Embryonic facial prominence (tissue), 1 donor: ENCODE measurements around the gene PSMB9.
"Not testable (repeated sequence)": the region's sequence is repeated elsewhere in the genome, so short reads cannot be mapped to it uniquely, and the experiment has no call there.

Source experiments
- DNase-seq: peaks from one replicate; pipeline ENCODE4 v3.0.0-alpha.2; 2016; ENCODE audit errors: extremely low spot score

The PSMB9 gene

DNA sequence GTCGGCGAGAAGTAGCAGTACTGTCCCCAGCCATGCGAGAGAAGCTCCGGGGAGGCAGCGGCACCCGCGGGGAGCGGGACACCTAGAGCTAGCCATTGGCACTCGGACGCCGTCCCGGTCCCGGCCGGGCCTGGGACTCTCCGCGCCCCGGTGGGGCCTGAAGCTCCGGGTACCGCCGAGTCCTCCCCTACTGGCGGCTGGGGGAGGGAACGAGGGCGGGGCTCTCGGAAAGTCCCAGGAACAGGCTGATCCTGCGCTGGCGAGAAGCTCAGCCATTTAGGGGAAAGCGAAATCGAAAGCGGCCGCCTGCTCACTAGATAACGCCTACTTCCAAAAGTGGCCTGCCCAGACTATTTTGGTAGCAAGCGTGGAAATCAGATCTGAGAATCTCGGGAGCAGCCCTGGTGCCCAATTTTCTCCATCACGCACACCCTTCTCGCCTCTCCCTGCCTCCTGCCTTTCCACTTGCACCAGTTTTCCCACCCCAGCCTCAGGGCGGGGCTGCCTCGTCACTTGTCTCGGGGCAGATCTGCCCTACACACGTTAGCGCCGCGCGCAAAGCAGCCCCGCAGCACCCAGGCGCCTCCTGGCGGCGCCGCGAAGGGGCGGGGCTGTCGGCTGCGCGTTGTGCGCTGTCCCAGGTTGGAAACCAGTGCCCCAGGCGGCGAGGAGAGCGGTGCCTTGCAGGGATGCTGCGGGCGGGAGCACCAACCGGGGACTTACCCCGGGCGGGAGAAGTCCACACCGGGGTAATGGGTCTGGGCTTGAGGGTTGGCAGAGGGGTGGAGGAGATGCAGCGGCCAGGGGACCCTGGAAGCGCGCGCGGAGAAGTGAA, at the start of gene PSMB9, which contains the start of gene TAP1:
Gene PSMB9, plus strand, starts transcription at position 652 of the 835 bp plus-strand sequence. Its CDS starts 38 bp downstream, at position 690.
Gene TAP1, minus strand, starts transcription at position 164 of the 835 bp plus-strand sequence. Its CDS starts 68 bp downstream, at position 96.
- DNase-seq: peak; percentile 33

DNA sequence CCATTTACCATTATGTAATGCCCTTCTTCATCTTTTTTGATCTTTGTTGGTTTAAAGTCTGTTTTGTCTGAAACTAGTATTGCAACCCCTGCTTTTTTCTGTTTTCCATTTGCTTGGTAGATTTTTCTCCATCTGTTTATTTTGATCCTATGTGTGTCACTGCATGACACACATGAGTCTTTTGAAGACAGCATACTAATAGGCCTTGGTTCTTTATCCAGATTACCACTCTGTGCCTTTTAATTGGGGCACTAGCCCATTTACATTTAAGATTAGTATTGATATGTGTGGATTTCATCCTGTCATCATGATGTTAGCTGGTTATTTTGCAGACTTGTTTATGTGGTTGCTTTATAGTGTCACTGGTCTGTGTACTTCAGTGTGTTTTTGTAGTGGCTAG, 48.6 kb upstream of the PSMB9 start:
- not testable (repeated sequence) for DNase-seq

DNA sequence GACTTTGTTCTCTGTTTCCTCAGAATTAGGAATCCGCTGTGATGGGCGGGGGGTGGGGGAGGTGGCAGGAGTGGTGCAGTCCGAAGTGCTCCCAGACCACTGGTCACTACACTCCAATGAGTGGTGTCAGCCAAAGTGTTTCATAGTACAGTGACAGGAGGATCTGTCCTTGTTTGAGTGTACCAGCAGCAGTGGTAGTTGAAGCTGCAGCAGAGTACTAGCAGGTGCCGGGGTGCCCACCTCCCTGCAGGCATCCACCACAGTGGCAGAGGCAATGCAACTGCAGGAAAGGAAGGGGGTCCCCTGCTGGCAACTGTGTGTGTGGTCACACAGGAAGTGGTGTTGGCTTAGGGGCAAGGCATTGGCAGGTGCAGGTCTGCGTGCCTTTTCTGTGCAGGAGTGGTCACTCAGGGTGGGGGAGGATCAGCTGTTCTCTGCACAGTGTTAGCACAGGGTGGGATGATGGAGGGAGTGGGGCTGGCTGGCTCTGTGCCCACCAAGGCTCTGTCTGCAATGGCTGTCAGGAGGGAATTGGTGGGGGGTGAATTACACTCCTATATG, 46.9 kb upstream of the PSMB9 start:
- no peak for DNase-seq

DNA sequence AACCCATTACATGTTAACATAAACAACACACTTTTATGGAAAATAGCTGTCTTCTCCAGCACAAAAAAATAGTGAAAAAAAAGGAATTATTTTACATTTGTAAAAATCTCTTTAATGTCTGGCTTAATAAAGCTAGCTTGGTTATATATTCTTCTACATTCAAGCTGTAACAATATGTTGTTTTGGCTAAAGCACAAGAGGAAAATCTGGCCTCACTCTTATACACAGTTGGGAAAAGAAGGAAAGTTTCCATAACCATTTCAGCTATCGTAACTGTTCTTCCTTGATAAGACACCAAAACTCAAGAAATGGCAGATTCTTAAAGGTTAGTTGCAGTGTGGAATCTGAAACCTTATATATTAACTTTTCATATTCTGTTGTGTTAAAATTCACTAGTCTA, 44.8 kb upstream of the PSMB9 start:
- no peak for DNase-seq

DNA sequence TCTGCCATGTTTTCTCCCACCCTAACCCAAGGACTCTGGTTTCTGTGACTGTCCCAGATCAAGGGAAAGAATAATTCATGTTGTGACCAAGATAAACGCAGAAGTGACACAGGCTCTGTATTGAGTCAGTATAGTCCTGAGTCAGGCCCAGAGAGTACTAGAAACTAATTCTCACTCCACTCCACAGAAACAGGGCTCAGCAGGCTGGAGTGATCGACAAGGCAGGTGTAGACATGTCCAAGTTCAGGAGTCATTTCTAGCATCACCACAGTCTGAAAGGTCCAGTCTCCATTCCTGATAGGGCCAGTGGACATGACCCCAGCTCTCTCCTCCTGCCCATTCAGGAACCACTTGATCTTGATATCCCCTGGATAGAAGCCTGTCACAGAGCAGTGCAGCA, 39.8 kb upstream of the PSMB9 start:
- DNase-seq: no peak

DNA sequence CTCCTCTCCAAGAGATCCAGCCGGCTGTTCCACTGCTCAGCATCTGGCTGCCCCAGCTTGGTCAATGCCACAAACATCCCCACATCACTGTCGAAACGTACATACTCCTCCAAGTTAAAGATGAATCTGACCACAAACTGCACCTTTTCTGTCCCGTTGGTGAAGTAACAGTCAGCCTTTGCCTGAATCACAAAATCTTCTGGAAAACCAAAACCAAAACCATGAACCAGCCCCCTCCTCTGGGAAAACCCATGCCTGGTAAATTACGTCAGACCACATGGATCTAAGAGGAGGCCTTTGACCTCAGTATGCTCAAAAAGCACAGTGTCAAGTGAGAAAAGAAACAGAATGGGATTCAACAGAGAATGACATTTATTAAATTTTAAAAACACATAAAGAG, 38.9 kb upstream of the PSMB9 start:
- DNase-seq: no peak

DNA sequence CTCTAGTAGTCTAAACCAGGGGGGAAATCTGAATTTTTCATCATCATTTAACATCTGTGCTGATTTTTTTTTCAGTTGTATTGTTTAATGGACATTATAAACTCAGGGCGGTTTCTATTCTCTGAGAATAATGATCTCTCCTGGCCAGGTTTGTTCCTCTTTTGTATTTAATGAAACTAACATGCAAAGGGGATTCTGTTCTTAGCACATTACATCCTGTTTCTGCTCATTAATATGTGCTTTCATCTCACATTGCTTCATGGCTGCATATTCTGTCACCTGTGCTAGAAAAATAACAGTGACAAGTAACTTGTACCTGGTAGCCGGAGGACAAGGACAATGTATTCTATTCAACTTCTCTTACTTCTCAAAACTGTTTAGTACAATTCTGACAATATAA, 38.0 kb upstream of the PSMB9 start:
- no peak for DNase-seq

DNA sequence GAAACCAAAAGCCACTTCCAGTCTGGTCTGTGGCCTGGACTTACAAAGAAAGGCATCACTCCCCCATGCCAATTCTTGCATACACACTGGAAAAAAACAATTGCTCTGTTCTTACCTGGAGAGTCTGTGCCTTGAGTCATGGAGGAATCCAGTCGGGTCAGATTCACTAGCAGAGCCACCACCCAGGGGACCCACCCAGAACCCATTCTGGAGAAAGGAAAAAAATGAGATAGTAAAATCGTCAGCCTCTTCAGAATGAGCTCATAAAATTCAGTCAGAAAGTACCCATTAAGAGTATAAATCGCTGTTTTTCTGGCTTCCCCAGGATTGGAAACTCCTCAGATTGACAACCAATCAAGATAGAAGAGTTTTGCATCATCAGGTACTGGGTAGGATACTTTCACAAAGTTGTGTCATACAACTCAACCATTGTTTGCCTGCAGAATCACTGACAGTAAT, 37.2 kb upstream of the PSMB9 start, which contains the start of gene HLA-DOB:
Gene HLA-DOB, minus strand, starts transcription at position 257 of the 459 bp plus-strand sequence. Its CDS starts 51 bp downstream, at position 206.
- DNase-seq: no peak

DNA sequence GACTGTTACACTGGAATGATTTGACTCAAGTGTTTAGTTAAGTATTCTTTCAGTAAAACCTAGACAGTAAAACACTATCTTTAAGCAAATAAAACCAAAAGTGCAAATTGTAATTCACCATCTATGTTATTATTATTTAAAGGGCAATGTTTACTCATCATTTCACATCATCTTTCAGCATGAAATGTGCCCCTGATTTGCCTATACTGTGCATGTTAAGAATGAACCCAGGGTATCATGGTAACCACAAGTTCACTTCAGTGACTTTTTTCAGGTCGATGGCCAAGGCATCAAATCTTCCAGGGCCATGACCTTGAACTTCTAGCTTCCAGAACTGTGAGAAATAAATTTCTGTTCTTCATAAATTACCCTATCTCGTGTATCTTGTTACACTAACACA, 35.1 kb upstream of the PSMB9 start:
- no peak for DNase-seq

DNA sequence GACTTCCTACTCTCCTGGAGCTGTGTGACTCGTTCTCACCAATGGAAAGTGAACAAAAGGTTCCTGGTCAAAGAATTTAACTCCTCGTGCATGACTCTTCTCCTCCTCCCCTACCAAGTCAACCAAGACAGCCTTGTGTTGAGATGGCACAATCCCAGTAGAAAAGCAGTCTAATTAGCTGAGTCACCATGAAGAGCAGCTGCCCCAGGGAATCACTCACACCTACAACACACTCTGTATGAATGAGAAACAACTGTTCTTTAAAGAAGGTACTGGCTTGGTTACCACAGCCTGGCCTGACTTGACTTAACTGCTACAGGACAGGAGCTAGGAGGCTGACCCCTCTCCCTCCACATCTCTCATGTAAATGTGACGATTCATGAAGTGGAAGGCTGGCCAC, 34.3 kb upstream of the PSMB9 start:
- no peak for DNase-seq

DNA sequence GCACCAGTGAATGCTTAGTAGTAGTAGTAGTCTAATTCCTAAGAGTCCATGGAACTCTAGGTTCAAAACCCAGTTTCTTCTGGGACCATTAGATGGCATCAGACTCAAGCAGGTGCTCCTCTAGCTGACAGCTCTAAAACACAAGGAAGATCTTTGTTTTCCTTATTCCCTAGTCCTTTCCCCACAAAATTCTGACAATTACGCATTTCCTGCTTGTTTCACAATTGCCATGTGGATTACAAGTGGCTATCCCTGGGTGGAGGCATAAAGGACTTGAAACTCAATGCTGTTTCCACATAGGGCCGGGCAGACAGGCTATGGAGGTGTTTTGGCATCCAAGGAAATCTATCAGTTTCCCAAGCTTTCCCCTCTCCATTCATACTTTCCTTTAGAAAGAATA, 28.0 kb upstream of the PSMB9 start:
- no peak for DNase-seq

DNA sequence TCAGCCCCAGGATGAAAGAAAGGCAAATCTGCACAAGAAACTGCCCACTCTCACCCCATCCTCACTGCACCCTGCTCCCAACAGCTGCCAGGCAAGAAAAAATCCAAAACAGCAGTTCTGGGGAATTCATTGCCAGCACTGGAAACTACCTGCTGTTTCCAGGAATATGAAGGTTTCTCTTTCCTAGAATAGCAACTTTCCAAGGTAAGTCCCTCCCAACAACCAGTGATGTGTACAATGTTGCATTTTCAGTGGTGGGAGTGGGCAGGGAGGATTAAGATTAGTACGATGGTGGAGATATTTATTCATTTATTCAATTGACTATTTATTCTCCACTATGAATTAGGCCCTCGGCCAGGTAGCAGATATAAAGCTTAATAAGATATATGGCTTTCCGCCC, 27.0 kb upstream of the PSMB9 start:
- DNase-seq: no peak

DNA sequence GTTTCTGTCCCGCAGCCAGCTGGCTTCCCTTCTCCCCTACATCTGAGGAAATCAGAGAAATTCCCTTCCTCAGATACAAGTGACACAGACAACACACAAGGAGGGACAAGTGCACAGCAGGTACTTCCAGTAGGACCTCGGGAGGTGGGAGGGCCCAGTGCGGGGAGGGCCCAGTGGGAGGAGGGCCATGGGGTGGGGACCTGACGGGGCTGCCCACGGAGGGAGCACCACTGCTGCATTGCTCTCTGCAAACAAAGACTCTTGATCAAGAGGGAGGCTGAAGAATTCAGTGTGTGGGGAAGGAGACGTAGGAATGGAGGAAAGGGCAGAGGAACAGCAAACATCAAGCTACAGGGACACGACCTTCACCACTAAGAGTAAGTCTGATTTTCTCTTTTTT, 24.5 kb upstream of the PSMB9 start:
- no peak for DNase-seq

DNA sequence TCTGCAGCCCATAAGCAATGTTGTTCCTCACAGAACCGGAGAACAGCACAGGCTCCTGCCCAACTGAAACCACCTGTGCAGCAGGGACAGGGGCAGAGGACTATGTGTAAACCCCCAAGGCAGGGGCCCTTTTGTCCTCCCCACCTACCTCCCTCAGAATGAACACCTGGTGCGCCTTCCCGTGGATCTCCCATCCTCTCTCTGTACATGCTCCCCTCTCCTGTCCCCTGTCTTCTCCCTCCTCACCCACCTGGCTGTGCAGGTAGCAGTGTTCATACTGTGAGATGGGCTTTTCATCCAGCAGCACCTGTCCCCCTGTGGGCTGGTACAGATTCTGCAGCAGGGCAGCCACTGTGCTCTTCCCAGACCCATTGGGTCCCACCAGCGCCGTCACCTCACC, 24.0 kb upstream of the PSMB9 start:
- no peak for DNase-seq

DNA sequence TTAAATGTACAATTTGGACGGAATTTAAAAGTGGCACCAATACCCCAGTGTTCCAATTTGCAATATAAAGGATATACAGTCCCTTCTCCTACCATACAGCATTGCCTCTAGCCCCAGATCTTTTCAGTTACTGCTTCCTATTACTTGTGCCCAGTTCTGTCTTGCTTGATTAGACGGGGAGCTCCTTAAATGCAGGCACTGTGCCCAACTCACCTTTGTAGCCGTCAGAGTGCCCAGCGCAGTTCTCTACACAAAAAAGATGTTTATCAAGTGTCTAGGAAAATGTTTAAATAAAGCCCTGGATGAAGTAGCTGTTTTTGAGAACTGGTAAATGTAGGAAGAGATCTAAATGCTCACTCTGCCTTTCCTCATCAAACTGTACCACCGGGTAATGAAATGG, 23.1 kb upstream of the PSMB9 start:
- DNase-seq: no peak

DNA sequence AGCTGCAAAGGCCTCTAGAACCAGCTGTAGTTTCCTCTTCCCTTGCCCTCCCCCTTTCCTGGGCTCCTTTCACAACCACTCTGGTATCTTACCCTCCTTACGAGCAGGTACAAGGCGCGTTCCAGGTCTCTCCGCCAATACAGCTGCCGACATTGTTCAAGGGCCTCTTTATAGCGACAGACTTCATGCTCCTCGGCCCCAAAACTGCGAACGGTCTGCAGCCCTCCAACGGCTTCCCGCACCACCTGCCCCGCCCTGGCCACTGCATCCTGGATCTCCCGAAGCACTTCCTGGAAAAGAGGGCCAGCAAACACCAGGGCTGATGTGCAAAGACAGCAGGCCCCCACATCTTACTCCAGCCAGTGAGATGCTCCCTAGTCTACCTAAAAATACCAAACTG, 21.5 kb upstream of the PSMB9 start:
- DNase-seq: no peak

DNA sequence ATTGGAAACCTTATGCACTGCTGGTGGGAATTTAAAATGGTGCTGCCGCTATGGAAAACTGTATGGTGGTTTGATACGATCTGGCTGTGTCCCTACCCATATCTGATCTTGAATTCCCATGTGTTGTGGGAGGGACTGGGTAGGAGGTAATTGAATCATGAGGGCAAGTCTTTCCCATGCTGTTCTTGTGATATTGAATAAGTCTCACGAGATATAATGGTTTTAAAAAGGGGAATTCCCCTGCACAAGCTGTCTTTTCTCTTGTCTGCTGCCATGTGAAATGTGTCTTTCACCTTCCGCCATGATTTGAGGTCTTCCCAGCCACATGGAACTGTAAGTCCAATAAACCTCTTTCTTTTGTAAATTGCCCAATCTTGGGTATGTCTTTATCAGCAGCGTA, 20.3 kb upstream of the PSMB9 start:
- DNase-seq: no peak

DNA sequence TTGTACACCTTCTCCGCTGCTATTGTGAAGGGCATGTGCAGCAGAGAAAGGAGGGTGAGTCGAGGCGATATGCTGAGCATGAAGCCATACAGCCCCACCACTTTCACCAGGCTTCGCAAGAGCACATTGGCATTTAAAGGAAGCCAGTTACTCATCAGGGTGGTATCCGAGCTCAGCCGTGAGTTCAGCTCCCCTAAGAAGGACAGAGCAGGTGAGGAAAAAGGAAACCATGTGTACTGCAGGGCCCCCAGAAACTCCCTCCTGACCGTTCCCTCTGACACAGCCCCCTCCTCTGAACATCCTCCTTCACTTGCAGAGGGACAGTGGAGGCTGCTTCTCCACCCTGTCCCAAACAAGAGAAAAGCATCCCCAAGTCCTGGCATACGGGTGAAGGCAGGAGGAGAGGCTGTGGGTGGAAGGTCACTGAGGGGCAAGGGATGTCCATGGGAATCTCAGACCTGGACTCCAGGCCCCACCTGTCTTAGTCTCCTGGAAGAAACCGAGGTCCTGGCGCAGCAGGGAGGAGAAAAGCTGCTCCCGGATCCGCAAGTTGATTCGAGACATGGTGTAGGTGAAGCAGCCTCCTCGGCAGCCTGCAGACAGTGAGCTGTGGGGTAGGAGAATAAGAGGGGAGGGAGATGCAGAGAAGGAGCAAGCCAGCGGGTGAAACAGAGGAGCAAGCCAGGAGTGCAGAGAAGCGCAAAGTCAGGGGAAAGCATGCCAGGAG, 18.7 kb upstream of the PSMB9 start:
- no peak for DNase-seq

DNA sequence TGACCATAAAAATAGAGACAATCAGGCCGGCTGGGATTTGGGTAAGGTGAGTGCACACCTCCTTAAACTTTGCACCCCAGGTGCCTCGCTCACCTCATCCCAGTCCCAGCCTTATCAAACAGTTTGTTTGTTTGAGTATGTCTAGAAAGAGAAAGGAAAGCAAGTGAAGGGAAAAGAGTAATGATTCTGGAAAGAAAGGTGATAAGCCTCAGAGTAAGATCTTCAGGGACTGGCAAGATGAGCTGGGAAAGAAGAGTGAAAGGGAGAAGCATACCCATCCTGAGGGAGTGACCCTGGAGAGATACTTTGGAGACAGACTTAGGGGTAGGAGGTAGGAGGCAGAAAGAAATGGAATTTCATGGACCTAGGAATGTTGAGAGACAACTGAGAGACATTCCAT, 17.1 kb upstream of the PSMB9 start:
- no peak for DNase-seq

DNA sequence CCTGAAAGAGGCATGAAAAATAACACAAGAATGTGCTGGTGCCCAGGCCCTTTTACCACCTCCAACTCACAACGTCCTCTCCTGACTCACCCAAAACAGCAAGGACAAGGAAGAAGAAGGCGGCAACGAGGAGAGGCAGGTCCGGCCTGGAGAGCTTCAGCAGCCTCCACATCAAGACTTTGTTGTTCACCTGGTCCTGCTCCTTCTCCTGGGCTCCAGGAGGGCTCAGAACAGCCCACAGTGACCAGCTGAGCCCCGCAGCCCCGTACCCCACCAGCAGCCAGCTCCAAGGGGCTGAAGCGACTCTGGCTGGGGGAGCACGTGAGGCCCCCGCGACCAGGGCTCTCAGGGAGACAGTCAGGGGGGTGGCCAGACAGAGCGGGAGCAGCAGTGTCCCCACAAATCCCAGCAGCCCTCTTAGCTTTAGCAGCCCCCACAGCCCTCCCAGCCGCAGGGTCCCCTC, 16.3 kb upstream of the PSMB9 start:
- no peak for DNase-seq

DNA sequence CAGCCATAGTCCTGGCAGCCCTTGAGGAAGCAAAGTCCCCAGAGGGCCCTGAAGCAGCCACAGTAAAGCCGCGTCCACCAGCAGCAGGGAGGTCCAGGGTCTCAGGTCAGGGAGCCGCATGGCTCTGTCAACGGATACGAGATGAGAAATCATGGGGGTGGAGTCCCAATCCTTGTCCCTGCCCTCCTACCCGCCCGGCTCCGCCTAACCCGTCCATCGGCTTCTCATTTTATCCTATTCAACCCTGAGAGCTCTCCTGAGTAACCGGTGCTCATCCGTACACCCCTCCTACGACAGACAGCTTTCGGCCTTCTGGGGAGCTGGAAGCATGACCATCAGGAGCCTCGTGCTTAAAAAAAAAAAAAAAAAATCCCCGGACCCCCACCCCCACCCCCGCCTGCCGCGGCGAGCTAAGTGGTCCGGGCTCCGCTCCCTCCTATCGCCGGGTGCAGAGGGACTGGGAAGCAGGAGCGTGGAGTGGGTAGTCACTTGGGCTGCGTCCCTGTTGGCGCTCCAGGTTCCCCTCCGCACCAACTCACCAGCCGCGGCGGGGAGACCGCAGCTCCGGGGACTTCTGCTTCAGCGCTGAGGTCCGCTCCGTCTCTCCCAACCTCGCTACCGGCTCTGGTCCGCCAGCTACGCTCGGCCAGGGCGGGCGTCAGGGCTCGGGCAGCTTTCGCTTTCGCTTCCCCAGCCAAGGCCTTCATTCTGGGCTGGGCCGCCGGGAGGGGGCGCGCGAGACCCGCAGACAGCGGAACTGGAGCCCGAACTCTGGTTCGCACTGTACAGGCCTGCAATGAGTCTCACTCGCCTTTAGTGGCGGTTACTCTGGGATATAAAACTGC, 15.7 kb upstream of the PSMB9 start, which contains the start of gene TAP2:
Gene TAP2, minus strand, starts transcription at position 626 of the 845 bp plus-strand sequence. Its CDS starts 506 bp downstream, at position 120.
- DNase-seq: peak; percentile 72
